Fibroblast of pulmonary artery (primary cell): ENCODE measurements around the gene MVB12B.

Experiments
- DNase-seq: peaks from one replicate; pipeline ENCODE4 v3.0.0-alpha.2; 2010; ENCODE audit warnings: low read depth
- H3K4me3 ChIP-seq: replicated peaks from 2 replicates; pipeline ENCODE4 v1.5.1; 2011; ENCODE audit warnings: low read depth, mild to moderate bottlenecking, control low read depth, low read length, moderate library complexity
- TF ChIP-seq, protein P1 (sequence below): IDR thresholded peaks from 2 replicates; pipeline ENCODE4 v1.5.1; 2011; ENCODE audit warnings: mild to moderate bottlenecking, control low read depth, low read length, inconsistent platforms; ENCODE audit errors: missing control alignments

Gene MVB12B

DNA sequence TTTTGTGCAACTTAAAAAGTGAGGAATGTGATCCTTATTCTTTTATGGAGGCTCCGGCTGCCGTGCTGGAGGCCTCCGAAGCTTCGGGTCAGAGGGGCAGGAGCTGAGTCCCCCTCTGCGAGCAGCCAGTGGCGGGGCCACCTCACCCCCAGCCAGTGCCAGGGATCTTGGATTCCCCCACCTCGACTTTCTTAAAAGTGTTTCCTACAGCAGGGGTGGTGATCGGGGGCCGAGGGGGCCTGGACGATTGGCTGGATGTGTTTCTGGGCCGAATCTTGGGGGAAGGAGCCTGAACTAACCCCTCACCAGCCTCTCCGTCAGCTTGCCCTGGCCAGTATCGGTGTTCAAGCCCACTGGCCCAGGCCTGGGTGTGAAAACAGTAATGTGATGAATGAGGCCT is 194.9 kb downstream of the MVB12B start:
- DNase-seq = no peak
- no peak overlapping the region for H3K4me3 ChIP-seq
- TF ChIP-seq, protein P1, sequence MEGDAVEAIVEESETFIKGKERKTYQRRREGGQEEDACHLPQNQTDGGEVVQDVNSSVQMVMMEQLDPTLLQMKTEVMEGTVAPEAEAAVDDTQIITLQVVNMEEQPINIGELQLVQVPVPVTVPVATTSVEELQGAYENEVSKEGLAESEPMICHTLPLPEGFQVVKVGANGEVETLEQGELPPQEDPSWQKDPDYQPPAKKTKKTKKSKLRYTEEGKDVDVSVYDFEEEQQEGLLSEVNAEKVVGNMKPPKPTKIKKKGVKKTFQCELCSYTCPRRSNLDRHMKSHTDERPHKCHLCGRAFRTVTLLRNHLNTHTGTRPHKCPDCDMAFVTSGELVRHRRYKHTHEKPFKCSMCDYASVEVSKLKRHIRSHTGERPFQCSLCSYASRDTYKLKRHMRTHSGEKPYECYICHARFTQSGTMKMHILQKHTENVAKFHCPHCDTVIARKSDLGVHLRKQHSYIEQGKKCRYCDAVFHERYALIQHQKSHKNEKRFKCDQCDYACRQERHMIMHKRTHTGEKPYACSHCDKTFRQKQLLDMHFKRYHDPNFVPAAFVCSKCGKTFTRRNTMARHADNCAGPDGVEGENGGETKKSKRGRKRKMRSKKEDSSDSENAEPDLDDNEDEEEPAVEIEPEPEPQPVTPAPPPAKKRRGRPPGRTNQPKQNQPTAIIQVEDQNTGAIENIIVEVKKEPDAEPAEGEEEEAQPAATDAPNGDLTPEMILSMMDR = no peak

DNA sequence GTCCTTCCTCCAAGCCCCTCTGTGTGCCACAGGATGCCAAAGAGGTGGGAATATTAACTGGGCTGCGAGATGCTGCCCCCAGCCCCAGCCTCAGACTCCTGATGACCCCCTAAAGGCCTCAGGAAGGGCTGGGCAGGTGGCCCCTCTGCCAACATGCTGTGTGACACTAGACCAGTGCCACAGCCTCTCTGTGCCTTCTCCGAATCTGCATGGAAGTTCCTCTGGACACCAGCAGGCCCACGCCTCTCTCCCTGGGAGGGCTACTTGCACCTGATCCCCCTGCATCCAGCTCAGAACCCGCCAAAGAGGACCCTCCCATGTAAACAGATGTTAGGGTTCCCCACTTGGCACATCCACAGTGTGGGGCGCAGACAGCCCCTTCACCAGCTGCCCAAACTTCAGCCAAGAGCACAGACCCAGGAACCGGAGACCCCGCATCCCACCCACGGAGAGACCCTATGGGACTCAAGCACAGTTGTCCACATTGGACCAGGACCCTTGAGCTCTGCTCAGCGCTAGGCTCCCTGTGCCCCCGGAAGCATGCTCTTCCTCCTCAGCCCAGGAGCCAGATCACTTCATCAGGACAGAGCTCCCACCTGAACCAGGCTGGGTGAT is 195.5 kb downstream of the MVB12B start:
- TF ChIP-seq, protein P1 = no peak
- DNase-seq = no peak
- no peak overlapping the region for H3K4me3 ChIP-seq

DNA sequence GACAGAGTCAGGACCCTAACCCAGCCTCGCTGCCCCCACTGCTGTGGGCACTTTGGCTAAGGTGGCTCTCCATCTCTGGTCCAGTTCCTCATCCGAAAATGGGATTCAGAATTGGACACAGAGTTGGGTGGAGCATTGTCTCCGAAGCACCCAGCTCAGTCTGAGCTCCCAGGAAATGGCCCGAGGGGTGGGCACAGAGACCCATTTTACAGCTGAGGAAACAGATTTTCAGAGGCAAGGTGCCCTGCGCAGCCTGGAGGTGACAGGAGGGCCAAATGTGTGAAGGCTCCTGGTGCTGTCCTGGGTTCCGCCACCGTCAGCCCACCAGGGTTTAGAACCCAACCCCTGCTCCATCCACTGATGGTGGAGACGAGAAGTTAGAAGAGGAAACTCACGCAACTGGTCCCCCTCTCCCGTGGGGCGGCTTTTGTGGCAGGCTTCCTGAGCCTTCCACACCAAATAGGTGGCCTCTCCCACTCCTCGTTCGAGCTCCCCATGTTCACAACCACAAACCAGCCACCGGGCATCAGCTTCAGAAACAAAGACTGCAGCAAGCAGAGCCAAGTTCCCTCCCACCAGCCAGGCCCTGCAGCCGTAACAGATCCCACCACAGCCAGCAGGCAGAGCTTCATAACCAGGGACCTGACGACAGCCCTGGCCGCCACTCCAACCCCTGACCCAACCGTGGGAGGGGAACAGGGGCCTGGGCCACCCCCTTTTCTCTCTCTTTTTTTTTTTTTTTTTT is 196.2 kb downstream of the MVB12B start:
- no peak overlapping the region for H3K4me3 ChIP-seq
- DNase-seq = no peak
- TF ChIP-seq, protein P1 = no peak

DNA sequence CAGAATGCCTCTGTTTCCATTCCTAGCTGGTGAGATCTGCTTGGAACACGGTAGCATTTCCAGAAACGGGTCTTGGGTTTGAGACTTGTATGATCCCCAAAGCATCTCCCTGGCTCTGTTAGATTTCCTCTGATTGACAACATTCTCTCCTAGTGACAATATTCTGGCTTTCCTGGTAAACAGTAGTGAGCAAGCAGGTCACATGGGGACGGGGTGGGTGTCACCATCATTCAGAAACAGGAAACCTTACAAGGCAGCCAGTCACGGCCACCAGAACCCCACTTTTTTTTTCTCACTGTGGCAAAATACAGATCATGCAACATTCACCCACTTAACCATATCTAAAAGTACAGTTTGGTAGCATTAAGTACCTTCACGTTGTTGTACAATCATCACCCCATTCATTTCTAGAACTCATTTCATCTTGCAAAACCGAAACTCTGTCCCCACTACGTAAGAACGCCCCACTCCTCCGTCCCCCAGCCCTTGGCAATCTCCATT is 197.0 kb downstream of the MVB12B start:
- DNase-seq = no peak
- no peak overlapping the region for H3K4me3 ChIP-seq
- TF ChIP-seq, protein P1 = no peak

DNA sequence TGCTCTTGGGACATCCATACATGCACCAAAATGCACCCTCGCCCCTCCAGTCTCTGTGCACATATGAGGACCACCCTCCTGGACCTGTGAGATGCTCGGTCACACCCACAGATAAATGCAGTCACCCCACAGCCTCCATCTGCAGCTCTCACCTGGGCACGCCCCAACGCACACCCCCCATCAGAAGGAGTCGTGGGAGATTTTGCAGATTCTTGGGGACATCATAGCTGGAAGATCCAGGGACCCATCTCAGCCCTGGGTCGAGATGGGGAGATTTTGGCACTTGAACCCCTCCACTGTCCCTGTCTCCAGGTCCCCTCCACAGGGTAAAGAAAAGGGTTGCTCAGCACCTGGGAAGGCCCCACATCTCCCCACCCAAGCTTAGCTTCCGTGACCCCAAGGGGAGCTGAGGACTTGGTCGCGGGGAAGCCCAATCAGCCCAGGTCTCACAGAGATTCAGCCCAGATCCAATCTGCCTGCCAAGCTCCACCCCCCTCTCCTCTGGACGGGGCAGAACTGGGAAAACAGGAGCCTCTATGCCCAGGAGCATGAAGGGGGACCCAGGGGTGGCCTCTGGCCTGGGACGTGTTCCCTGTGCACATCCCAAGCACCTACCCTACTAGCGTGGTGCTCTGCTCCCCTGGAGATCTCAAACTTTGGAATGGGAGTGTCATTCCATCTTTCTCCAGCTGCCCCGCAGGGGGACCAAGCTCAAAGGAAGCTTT is 197.9 kb downstream of the MVB12B start:
- DNase-seq = no peak
- TF ChIP-seq, protein P1 = no peak
- no peak overlapping the region for H3K4me3 ChIP-seq

- TF ChIP-seq, protein P1 = no peak
- no peak for DNase-seq
- H3K4me3 ChIP-seq = no peak overlapping the region
Measured at GRCh38 chr9:126526218-126527108, 199.8 kb downstream of the MVB12B start.
